Transverse colon (tissue), 4 donors: ENCODE data around the gene PSD. TPM values are rescaled to one million over a fixed set of nuclear protein-coding genes. Genes with fewer than 3 reads are reported as not detected.
A peak's percentile ranks its signal among the peaks of the same experiment; 100 is the strongest.

Source experiments
- DNase-seq: peaks from one replicate; pipeline ENCODE4 v3.0.0-alpha.2; 2019
- H3K27ac ChIP-seq, 4 donors: fragments of 200-600 bp; sonication (generic); 2 replicates each; pipeline ENCODE4 v1.5.1; 2016 to 2018; ENCODE audit warnings: inconsistent platforms in 4 of 4
- H3K27me3 ChIP-seq: fragments of 200-600 bp; sonication (generic); 2 replicates; pipeline ENCODE4 v1.5.1; 2017; ENCODE audit warnings: inconsistent platforms
- H3K36me3 ChIP-seq, 4 donors: fragments of 200-600 bp; sonication (generic); 2 replicates each; pipeline ENCODE4 v1.5.1; 2017 to 2019; ENCODE audit warnings: inconsistent platforms in 4 of 4
- H3K4me1 ChIP-seq, 4 donors: fragments of 200-600 bp; sonication (generic); 2 replicates each; pipeline ENCODE4 v1.5.1; 2017 to 2020; ENCODE audit warnings: inconsistent platforms in 4 of 4
- H3K4me3 ChIP-seq, 4 donors: fragments of 200-600 bp; sonication (generic); 1 replicate in 1 of 4; 2 replicates in 3 of 4; pipeline versions ENCODE4 v1.5.1 to v1.6.1; 2017 to 2019; ENCODE audit warnings: inconsistent platforms in 4 of 4
- H3K9me3 ChIP-seq, 2 donors: fragments of 200-600 bp; sonication (generic); 2 replicates each; pipeline ENCODE4 v1.5.1; 2017 to 2019; ENCODE audit warnings: inconsistent platforms in 2 of 2
- EP300 ChIP-seq: sonication (generic); formaldehyde crosslinking; IDR thresholded peaks from one replicate; pipeline ENCODE4 v1.6.1; 2017; ENCODE audit warnings: antibody characterized with exemption, low read depth
- POLR2A ChIP-seq: fragments of 450-650 bp; IDR thresholded peaks from one replicate; pipeline ENCODE4 v1.6.1; 2016; ENCODE audit warnings: antibody characterized with exemption, mild to moderate bottlenecking, moderate library complexity
- POLR2AphosphoS5 ChIP-seq, 3 donors: sonication (generic); formaldehyde crosslinking; IDR thresholded peaks; one replicate each; pipeline ENCODE4 v1.6.1; 2016; ENCODE audit warnings: antibody characterized with exemption in 3 of 3
- WGBS, 2 donors: methylation state at CpG; one replicate each; pipeline ENCODE4 v1.1.5; 2018; ENCODE audit warnings: low coverage in 1 of 2; 5-methylcytosine and 5-hydroxymethylcytosine counted together
- in situ Hi-C, 4 donors: fragments of 200-750 bp; cut with MboI; loops; one replicate each; pipeline versions ENCODE4 v1.15.0 to v1.15.1; 2017; ENCODE audit warnings: low sequenced_read_pairs in 3 of 4, low pct_ligation_motif_present in 1 of 4, low pct_unique_long_range_greater_than_20kb in 1 of 4
- intact Hi-C: fragments of 100-400 bp; cut with DNase I; formaldehyde crosslinking; loops from one replicate; pipeline ENCODE4 v1.15.1; 2023; ENCODE audit warnings: low total_unique reads
- total RNA-seq, 4 donors: library from RNA; depleted of rRNA; stranded (reverse); fragments of >200 nt; gene quantifications; one replicate each; pipeline ENCODE4 v1.1.0, GENCODE V29; 2016
- TF ChIP-seq, protein P1 (sequence below), 5 experiments: fragments of 200-600 bp in 3 of 5; fragments of 450-650 bp in 2 of 5; sonication (generic) in 3 of 5; IDR thresholded peaks; 1 replicate in 2 of 5; 2 replicates in 3 of 5; pipeline ENCODE4 v1.5.1; 2016 to 2017; ENCODE audit warnings: antibody characterized with exemption in 5 of 5, inconsistent platforms in 3 of 5, mild to moderate bottlenecking in 2 of 5, moderate library complexity in 1 of 5

Gene PSD
- total RNA-seq, 4 donors from 2014 or later: 38.9 to 56.1 (median 49.4) TPM

GRCh38 chr10:102420181-102420713 is 1.7 kb upstream of the PSD start:
- peaks cover 26 to 35% (median 32%) of the 10 kb centered on the region in 4 donors for H3K4me1 ChIP-seq
- H3K4me3 ChIP-seq: peak overlapping the region; percentile 40 to 77 (median 64)
- H3K9me3 ChIP-seq: no peaks in the 10 kb centered on the region
- intact Hi-C loops (no loop called here), in situ Hi-C loops (no loop called here)
- DNase-seq: no peak
- H3K36me3 ChIP-seq: peaks cover 0 to 8% (median 0%) of the 10 kb centered on the region in 4 donors
- WGBS, 2 donors: 0 to 3% methylated on average over 3 to 16 of the region's 21 CpGs
- peaks cover 39% of the 10 kb centered on the region for H3K27me3 ChIP-seq
- peak overlapping the region; percentile 90 to 96 (median 94) for H3K27ac ChIP-seq
- no peak for TF ChIP-seq POLR2AphosphoS5 (IDR thresholded peaks at IDR 0.05)
- TF ChIP-seq EP300: no peak
- no peak for TF ChIP-seq POLR2A
- TF ChIP-seq, protein P1, sequence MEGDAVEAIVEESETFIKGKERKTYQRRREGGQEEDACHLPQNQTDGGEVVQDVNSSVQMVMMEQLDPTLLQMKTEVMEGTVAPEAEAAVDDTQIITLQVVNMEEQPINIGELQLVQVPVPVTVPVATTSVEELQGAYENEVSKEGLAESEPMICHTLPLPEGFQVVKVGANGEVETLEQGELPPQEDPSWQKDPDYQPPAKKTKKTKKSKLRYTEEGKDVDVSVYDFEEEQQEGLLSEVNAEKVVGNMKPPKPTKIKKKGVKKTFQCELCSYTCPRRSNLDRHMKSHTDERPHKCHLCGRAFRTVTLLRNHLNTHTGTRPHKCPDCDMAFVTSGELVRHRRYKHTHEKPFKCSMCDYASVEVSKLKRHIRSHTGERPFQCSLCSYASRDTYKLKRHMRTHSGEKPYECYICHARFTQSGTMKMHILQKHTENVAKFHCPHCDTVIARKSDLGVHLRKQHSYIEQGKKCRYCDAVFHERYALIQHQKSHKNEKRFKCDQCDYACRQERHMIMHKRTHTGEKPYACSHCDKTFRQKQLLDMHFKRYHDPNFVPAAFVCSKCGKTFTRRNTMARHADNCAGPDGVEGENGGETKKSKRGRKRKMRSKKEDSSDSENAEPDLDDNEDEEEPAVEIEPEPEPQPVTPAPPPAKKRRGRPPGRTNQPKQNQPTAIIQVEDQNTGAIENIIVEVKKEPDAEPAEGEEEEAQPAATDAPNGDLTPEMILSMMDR (IDR thresholded peaks at IDR 0.05): no peak

DNA sequence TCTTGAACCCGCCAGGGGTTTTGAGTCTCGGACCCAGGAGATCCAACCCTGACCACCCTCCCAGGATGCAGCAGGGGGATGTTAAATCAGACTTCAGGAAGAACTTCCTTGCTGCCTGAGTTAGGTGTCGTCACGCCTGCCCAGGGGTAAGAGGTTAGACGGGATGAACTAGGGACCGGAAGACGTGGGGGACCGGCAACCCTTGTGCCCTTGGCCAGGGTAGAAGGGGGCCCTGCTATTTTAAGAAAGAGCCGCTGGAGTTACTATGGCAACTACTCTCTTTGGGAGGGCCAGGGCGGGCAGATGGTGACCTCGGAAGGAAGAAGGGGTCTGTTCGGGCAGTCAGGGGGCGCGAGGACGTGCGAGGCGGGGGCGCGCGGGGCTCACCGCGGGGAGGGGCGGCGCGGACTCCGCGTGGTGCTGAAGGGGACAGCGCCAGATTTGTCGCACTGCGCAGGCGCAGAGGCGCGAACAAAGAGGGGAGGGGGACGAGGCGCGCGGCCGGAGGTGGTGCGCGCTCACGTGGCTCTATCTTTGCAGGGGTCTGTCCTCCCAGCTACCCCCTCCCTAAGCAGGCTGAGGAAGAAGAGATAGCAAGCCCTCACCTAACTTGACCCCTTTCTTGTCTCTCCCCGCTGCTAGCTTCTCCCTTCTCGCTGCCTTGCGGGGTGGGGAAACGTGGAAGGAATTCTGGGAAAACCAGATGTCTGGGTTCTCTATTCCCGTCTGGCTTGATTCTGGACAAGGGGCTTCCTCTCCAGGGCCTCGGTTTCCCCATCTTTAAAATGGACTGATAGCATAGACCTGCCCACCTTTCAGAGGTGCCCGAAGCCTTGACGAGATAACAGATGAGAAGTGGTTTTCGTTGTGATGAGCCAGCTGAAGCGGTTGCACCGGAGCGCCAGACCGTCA is 940 bp upstream of the PSD start:
- peaks cover 26 to 35% (median 32%) of the 10 kb centered on the region in 4 donors for H3K4me1 ChIP-seq
- TF ChIP-seq, protein P1 (IDR thresholded peaks at IDR 0.05): no peak
- TF ChIP-seq POLR2A: no peak
- no peak for TF ChIP-seq POLR2AphosphoS5 (IDR thresholded peaks at IDR 0.05)
- no peak for TF ChIP-seq EP300
- H3K36me3 ChIP-seq: peaks cover 0 to 7% (median 0%) of the 10 kb centered on the region in 4 donors
- intact Hi-C loops (no loop called here), in situ Hi-C loops (no loop called here)
- H3K9me3 ChIP-seq: no peaks in the 10 kb centered on the region
- 0% methylated on average over 45 of the region's 54 CpGs; no CpG with 5 or more reads in 1 of the 2 donors for WGBS, 2 donors
- DNase-seq: peak; percentile 63
- peak overlapping the region; percentile 90 to 96 (median 94) for H3K27ac ChIP-seq
- peaks cover 46% of the 10 kb centered on the region for H3K27me3 ChIP-seq
- peak overlapping the region in 3 of 4 donors; percentile 60 to 77 (median 67) for H3K4me3 ChIP-seq

DNA sequence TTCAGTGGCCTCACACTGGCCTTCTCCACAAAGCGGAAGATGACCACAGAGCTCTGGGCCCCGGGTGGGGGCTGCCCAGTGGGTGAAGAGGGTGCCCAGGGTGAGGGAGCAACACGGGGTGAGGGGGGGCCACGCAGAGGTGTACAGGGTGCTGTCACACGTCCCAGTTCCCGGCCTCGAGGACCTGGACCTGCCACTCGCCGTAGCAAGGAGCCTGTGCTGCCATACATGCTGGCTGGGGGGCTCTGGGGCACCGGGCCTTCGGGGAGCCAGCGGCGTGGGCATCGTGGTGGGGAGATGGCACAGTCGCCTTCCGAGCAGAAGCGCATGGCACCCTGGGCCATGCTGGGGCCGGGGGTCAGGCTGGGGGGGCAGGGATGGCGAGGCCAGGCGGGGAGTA is 1.9 kb downstream of the PSD start:
- Histone ChIP-seq H3K4me1 (peaks cover 15 to 20% (median 16%) of the 10 kb centered on the region in 4 donors), H3K9me3 (no peaks in the 10 kb centered on the region), H3K4me3 (no peak overlapping the region), H3K27me3 (peaks cover 65% of the 10 kb centered on the region), H3K27ac (no peak overlapping the region), H3K36me3 (no peaks in the 10 kb centered on the region)
- no peak for DNase-seq
- WGBS, 2 donors: 80 to 89% methylated on average over 3 to 20 of the region's 20 CpGs
- in situ Hi-C loops (no loop called here), intact Hi-C loops (no loop called here)
- TF ChIP-seq, protein P1 (IDR thresholded peaks at IDR 0.05): no peak
- no peak for TF ChIP-seq POLR2A
- TF ChIP-seq POLR2AphosphoS5 (IDR thresholded peaks at IDR 0.05): no peak
- no peak for TF ChIP-seq EP300

DNA sequence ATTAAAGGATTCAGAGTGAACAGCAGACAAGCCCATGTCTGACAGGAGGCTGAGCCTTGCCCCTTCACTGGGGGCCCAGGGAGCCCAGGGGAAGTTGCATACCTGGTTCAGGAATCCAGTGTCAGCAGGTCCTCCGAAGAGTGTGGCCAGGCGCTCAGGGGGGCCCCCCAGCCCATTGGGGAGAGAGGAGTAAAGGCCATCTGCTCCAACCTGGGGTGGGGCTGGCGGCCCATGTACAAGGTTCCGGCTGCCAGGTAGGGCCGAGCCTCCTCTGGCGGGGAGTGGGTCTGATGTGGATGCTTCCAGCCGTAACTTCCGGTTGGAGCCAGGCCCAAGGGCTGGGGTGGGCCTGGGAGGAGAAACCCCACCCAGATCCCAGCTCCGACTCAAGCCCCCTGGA is 2.3 kb downstream of the PSD start:
- 81% methylated on average over 9 of the region's 9 CpGs; no CpG with 5 or more reads in 1 of the 2 donors for WGBS, 2 donors
- in situ Hi-C loops: no loop called here
- no peak for DNase-seq
- Histone ChIP-seq H3K27ac (no peak overlapping the region), H3K4me1 (peaks cover 15 to 16% (median 16%) of the 10 kb centered on the region in 4 donors), H3K4me3 (no peak overlapping the region), H3K27me3 (peaks cover 69% of the 10 kb centered on the region), H3K36me3 (no peaks in the 10 kb centered on the region), H3K9me3 (no peaks in the 10 kb centered on the region)
- TF ChIP-seq POLR2A (no peak), EP300 (no peak), POLR2AphosphoS5 (IDR thresholded peaks at IDR 0.05) (no peak)
- TF ChIP-seq, protein P1 (IDR thresholded peaks at IDR 0.05): no peak
- intact Hi-C loops: no loop called here
